Peyer's patch (tissue), 4 donors: ENCODE results near the gene GAL3ST1.

Experiments used
- CTCF ChIP-seq, 6 experiments: fragments of 450-650 bp in 4 of 6; fragments of 200-600 bp in 2 of 6; sonication (generic) in 1 of 6; IDR thresholded peaks; one replicate each; pipeline ENCODE4 v1.5.1; 2017 to 2019; ENCODE audit warnings: antibody characterized with exemption in 6 of 6, mild to moderate bottlenecking in 3 of 6, moderate library complexity in 1 of 6
- POLR2A ChIP-seq, 2 donors: fragments of 450-650 bp; IDR thresholded peaks; one replicate each; pipeline ENCODE4 v1.5.1; 2017; ENCODE audit warnings: antibody characterized with exemption in 2 of 2, mild to moderate bottlenecking in 2 of 2, moderate library complexity in 2 of 2

GRCh38 chr22:30617819-30618218 lies 43.4 kb upstream of the GAL3ST1 start:
- TF ChIP-seq CTCF (IDR thresholded peaks at IDR 0.05) (no peak), POLR2A (IDR thresholded peaks at IDR 0.05) (no peak)
